Natural killer cell (primary cell): ENCODE data around the gene PATJ. TPM values are rescaled to one million over a fixed set of nuclear protein-coding genes. Genes with fewer than 3 reads are reported as not detected.
"Not testable (repeated sequence)": the region's sequence is repeated elsewhere in the genome, so short reads cannot be mapped to it uniquely, and the experiment has no call there.

Source experiments
- ATAC-seq, 3 donors: fragments of 150-1000 bp in 2 of 3; fragments of 200-7000 bp in 1 of 3; cut with Tn5 transposase; 1 replicate in 1 of 3; 2 replicates in 2 of 3; pipeline ENCODE4 v1.10.0; 2021; ENCODE audit warnings: mild to moderate bottlenecking in 2 of 3, moderate library complexity in 2 of 3
- DNase-seq, 2 donors: peaks; one replicate each; pipeline versions ENCODE4 v3.0.0 to v3.0.0-alpha.2; 2013 to 2021; ENCODE audit warnings: mixed read lengths in 1 of 2
- H3K27ac ChIP-seq: one replicate; pipeline ENCODE4 v1.5.1; 2013; ENCODE audit warnings: mild to moderate bottlenecking, low read length
- H3K27me3 ChIP-seq: one replicate; pipeline ENCODE4 v1.6.1; 2013; ENCODE audit warnings: low read length; ENCODE audit not compliant: control insufficient read depth, insufficient read depth
- H3K36me3 ChIP-seq: one replicate; pipeline ENCODE4 v1.6.1; 2013; ENCODE audit warnings: low read length; ENCODE audit not compliant: control insufficient read depth, insufficient read depth
- H3K4me1 ChIP-seq: one replicate; pipeline ENCODE4 v1.6.1; 2013; ENCODE audit warnings: low read length; ENCODE audit not compliant: control insufficient read depth, insufficient read depth
- H3K4me3 ChIP-seq: one replicate; pipeline ENCODE4 v1.5.1; 2013; ENCODE audit warnings: low read length
- H3K9me3 ChIP-seq: one replicate; pipeline ENCODE4 v1.6.1; 2013; ENCODE audit warnings: low read length; ENCODE audit not compliant: control insufficient read depth, insufficient read depth
- H3K27ac Mint-ChIP-seq, 2 donors: one replicate each; pipeline ENCODE4 v1.8.0; 2022; ENCODE audit warnings: mild to moderate bottlenecking in 2 of 2, mixed read lengths in 2 of 2, moderate library complexity in 1 of 2
- H3K27me3 Mint-ChIP-seq, 2 donors: one replicate each; pipeline ENCODE4 v1.8.0; 2022; ENCODE audit warnings: low read depth in 2 of 2, mixed read lengths in 2 of 2
- H3K36me3 Mint-ChIP-seq: one replicate; pipeline ENCODE4 v1.8.0; 2022; ENCODE audit warnings: mixed read lengths
- H3K4me1 Mint-ChIP-seq, 2 donors: one replicate each; pipeline ENCODE4 v1.8.0; 2022; ENCODE audit warnings: mixed read lengths in 2 of 2
- H3K4me3 Mint-ChIP-seq: one replicate; pipeline ENCODE4 v1.8.0; 2022; ENCODE audit warnings: mild to moderate bottlenecking, moderate library complexity, mixed read lengths
- H3K9me3 Mint-ChIP-seq, 2 donors: one replicate each; pipeline ENCODE4 v1.8.0; 2022; ENCODE audit warnings: mixed read lengths in 2 of 2
- CTCF ChIP-seq: fragments of 200-600 bp; IDR thresholded peaks from one replicate; pipeline ENCODE4 v1.8.0; 2022; ENCODE audit warnings: antibody characterized with exemption
- WGBS: methylation state at CpG from one replicate; pipeline ENCODE4 v1.1.7; 2013; ENCODE audit warnings: missing lambda C conversion rate; ENCODE audit not compliant: insufficient coverage; 5-methylcytosine and 5-hydroxymethylcytosine counted together
- intact Hi-C: fragments of 100-400 bp; cut with micrococcal nuclease; formaldehyde crosslinking; loops from one replicate; pipeline ENCODE4 v1.14.2; 2022
- total RNA-seq, 4 donors: library from RNA; stranded (reverse); fragments of 120-200 nt in 1 of 4; gene quantifications; one replicate each; pipeline versions ENCODE4 v1.2.3 to v1.2.4, GENCODE V29; 2013 to 2022

PATJ gene
- total RNA-seq, 3 donors from 2014 or later (not counting 1 experiment from before 2014, with no cell fraction given) = 15.0 to 18.5 (median 16.7) TPM

GRCh38 chr1:61724506-61724812 is 17.8 kb upstream of the PATJ start:
- H3K4me1 ChIP-seq = peaks cover 7% of the 10 kb centered on the region
- Mint-ChIP-seq H3K27me3 (peaks cover 0 to 5% of the 10 kb centered on the region in 2 donors), H3K27ac (peak overlapping the region; percentile 99), H3K4me1 (peaks cover 16 to 22% of the 10 kb centered on the region in 2 donors), H3K9me3 (no peaks in the 10 kb centered on the region), H3K36me3 (no peaks in the 10 kb centered on the region), H3K4me3 (peak overlapping the region; percentile 99)
- TF ChIP-seq CTCF = no peak
- no peak for DNase-seq
- H3K36me3 ChIP-seq = no peaks in the 10 kb centered on the region
- H3K9me3 ChIP-seq = no peaks in the 10 kb centered on the region
- peak overlapping the region; percentile 89 for H3K4me3 ChIP-seq
- intact Hi-C loops = no loop called here
- H3K27ac ChIP-seq = peak overlapping the region; percentile 88
- no peaks in the 10 kb centered on the region for H3K27me3 ChIP-seq
- ATAC-seq = peak in 1 of 3 donors; percentile 3
- WGBS = 0% methylated on average over 3 of the region's 3 CpGs

- intact Hi-C loops = no loop called here
- H3K9me3 Mint-ChIP-seq = no peaks in the 10 kb centered on the region
- DNase-seq (peak; percentile 82 to 92), ATAC-seq (peak; percentile 97 to 100 (median 98))
- no peaks in the 10 kb centered on the region for H3K36me3 ChIP-seq
- no peak for TF ChIP-seq CTCF
- no peaks in the 10 kb centered on the region for H3K36me3 Mint-ChIP-seq
- peak within 1 kb of the TSS; percentile 99 for H3K4me3 Mint-ChIP-seq
- H3K4me1 Mint-ChIP-seq = peaks cover 16 to 22% of the 10 kb centered on the region in 2 donors
- under 1% methylated on average over 45 of the region's 45 CpGs for WGBS
- H3K4me1 ChIP-seq = peaks cover 7% of the 10 kb centered on the region
- peak within 1 kb of the TSS; percentile 89 for H3K4me3 ChIP-seq
- H3K27ac ChIP-seq = peak within 1 kb of the TSS; percentile 88
- H3K9me3 ChIP-seq = no peaks in the 10 kb centered on the region
- peak within 1 kb of the TSS; percentile 99 for H3K27ac Mint-ChIP-seq
- peaks cover 0 to 5% of the 10 kb centered on the region in 2 donors for H3K27me3 Mint-ChIP-seq
- no peaks in the 10 kb centered on the region for H3K27me3 ChIP-seq
These were observed 17.2 kb upstream of the PATJ start, which contains the start of gene TM2D1 for GRCh38 chr1:61724813-61725694. TM2D1 (minus strand) TSS chr1:61725141; CDS start chr1:61725120, 21 bp downstream.

- H3K27me3 ChIP-seq = no peaks in the 10 kb centered on the region
- DNase-seq (no peak), ATAC-seq (no peak)
- peaks cover 7% of the 10 kb centered on the region for H3K4me1 ChIP-seq
- H3K27ac Mint-ChIP-seq = peak overlapping the region in 1 of 2 donors; percentile 60
- TF ChIP-seq CTCF = no peak
- peaks cover 16 to 22% of the 10 kb centered on the region in 2 donors for H3K4me1 Mint-ChIP-seq
- whole genome bisulfite sequencing = no CpG with 5 or more reads among the region's 3 CpGs
- peaks cover 0 to 7% of the 10 kb centered on the region in 2 donors for H3K27me3 Mint-ChIP-seq
- no peak overlapping the region for H3K4me3 ChIP-seq
- H3K27ac ChIP-seq = no peak overlapping the region
- no peaks in the 10 kb centered on the region for H3K9me3 ChIP-seq
- no peaks in the 10 kb centered on the region for H3K9me3 Mint-ChIP-seq
- H3K36me3 ChIP-seq = no peaks in the 10 kb centered on the region
- H3K36me3 Mint-ChIP-seq = no peaks in the 10 kb centered on the region
- H3K4me3 Mint-ChIP-seq = peak overlapping the region; percentile 84
- intact Hi-C loops = no loop called here
These were observed 14.7 kb upstream of the PATJ start for GRCh38 chr1:61727544-61727943.

- H3K36me3 ChIP-seq, H3K9me3 ChIP-seq, H3K4me3 ChIP-seq, intact Hi-C loops, H3K27ac ChIP-seq, H3K27me3 ChIP-seq, H3K9me3 Mint-ChIP-seq, ATAC-seq, DNase-seq, H3K27ac Mint-ChIP-seq, H3K4me1 Mint-ChIP-seq, H3K4me3 Mint-ChIP-seq, H3K36me3 Mint-ChIP-seq, H3K4me1 ChIP-seq, H3K27me3 Mint-ChIP-seq: not testable (repeated sequence)
- WGBS = 36% methylated on average over 1 of the region's 1 CpG
These were observed 11.6 kb upstream of the PATJ start for GRCh38 chr1:61730679-61731078.
